Right lobe of liver (tissue), 6 donors: ENCODE data around the gene TWIST2. TPM values are rescaled to one million over a fixed set of nuclear protein-coding genes. Genes with fewer than 3 reads are reported as not detected.

Experiments used
- ATAC-seq, 4 donors: fragments of 200-7000 bp; cut with Tn5 transposase; one replicate each; pipeline ENCODE4 v1.9.1; 2020; ENCODE audit warnings: mild to moderate bottlenecking in 4 of 4, moderate library complexity in 4 of 4
- DNase-seq, 3 donors: peaks; one replicate each; pipeline ENCODE4 v3.0.0-alpha.2; 2020
- H3K27ac ChIP-seq, 3 donors: fragments of 200-600 bp; one replicate each; pipeline ENCODE4 v1.8.0; 2022
- H3K27me3 ChIP-seq, 2 donors: fragments of 200-600 bp; one replicate each; pipeline ENCODE4 v1.8.0; 2022
- H3K36me3 ChIP-seq, 4 donors: fragments of 200-600 bp; sonication (generic) in 1 of 4; one replicate each; pipeline versions ENCODE4 v1.5.1 to v1.8.0; 2017 to 2022; ENCODE audit warnings: control low read depth in 1 of 4
- H3K4me1 ChIP-seq, 4 donors: fragments of 200-600 bp; sonication (generic) in 1 of 4; one replicate each; pipeline versions ENCODE4 v1.5.1 to v1.8.0; 2017 to 2022; ENCODE audit warnings: control low read depth in 1 of 4
- H3K4me3 ChIP-seq, 3 donors: fragments of 200-600 bp; one replicate each; pipeline ENCODE4 v1.8.0; 2022
- H3K9me3 ChIP-seq, 4 donors: fragments of 200-600 bp; sonication (generic) in 1 of 4; one replicate each; pipeline versions ENCODE4 v1.5.1 to v1.8.0; 2017 to 2022; ENCODE audit warnings: control low read depth in 1 of 4
- CTCF ChIP-seq, 4 donors: fragments of 200-600 bp in 3 of 4; fragments of 450-650 bp in 1 of 4; IDR thresholded peaks; one replicate each; pipeline versions ENCODE4 v1.5.1 to v1.8.0; 2016 to 2022; ENCODE audit warnings: antibody characterized with exemption in 4 of 4, mild to moderate bottlenecking in 2 of 4
- POLR2A ChIP-seq: fragments of 450-650 bp; IDR thresholded peaks from one replicate; pipeline ENCODE4 v1.6.1; 2017; ENCODE audit warnings: antibody characterized with exemption, mild to moderate bottlenecking
- WGBS: methylation state at CpG from one replicate; pipeline ENCODE4 v1.1.6; 2018; ENCODE audit warnings: low coverage, low lambda C conversion rate; ENCODE audit not compliant: insufficient coverage; ENCODE audit errors: missing lambda C conversion rate; 5-methylcytosine and 5-hydroxymethylcytosine counted together
- intact Hi-C, 2 donors: fragments of 100-400 bp; cut with DNase I; formaldehyde crosslinking; loops; one replicate each; pipeline versions ENCODE4 v1.11.2 to v1.14.1; 2022
- total RNA-seq, 6 experiments: library from RNA; depleted of rRNA in 2 of 6; stranded (reverse); fragments of >200 nt in 2 of 6; fragmentation: NEBNext Ultra II Directional in 3 of 6; extraction: Animal tissue kit (Norgen Biotek cat#: 25700) in 3 of 6; gene quantifications; one replicate each; pipeline versions ENCODE4 v1.1.0 to v1.2.4, GENCODE V29; 2016 to 2023
- donor health status: DM: no; HTN: yes; CAD: no.
- donor health status: DM: no; HTN: no; CAD: no.
- donor health status: DM: no; HTN: no; CAD: no.
- donor health status: DM: no; HTN: yes; CAD: no.
- donor health status: DM: no; HTN: yes; CAD: no.

Gene TWIST2
- total RNA-seq, 6 experiments from 2014 or later, result 0.15 to 0.56 (median 0.18) TPM; not detected in 3

GRCh38 chr2:238952261-238952919 lies 104.5 kb downstream of the TWIST2 start:
- WGBS, result 60% methylated on average over 5 of the region's 5 CpGs
- Histone ChIP-seq H3K36me3 (no peaks in the 10 kb centered on the region), H3K4me3 (no peak overlapping the region), H3K27ac (no peak overlapping the region), H3K27me3 (peaks cover 0 to 3% of the 10 kb centered on the region in 2 donors), H3K4me1 (no peaks in the 10 kb centered on the region), H3K9me3 (no peaks in the 10 kb centered on the region)
- no peak for TF ChIP-seq POLR2A
- no peak for TF ChIP-seq CTCF (IDR thresholded peaks at IDR 0.05)
- ATAC-seq, result no peak
- intact Hi-C loops, result no loop called here
- DNase-seq, result no peak

- H3K9me3 ChIP-seq, result no peaks in the 10 kb centered on the region
- ATAC-seq (no peak), DNase-seq (no peak)
- intact Hi-C loops, result no loop called here
- no peaks in the 10 kb centered on the region for H3K4me1 ChIP-seq
- peaks cover 0 to 3% of the 10 kb centered on the region in 2 donors for H3K27me3 ChIP-seq
- WGBS, result 73% methylated on average over 9 of the region's 12 CpGs
- H3K36me3 ChIP-seq, result no peaks in the 10 kb centered on the region
- no peak overlapping the region for H3K4me3 ChIP-seq
- no peak overlapping the region for H3K27ac ChIP-seq
- TF ChIP-seq CTCF (IDR thresholded peaks at IDR 0.05) (no peak), POLR2A (no peak)
Measured at GRCh38 chr2:238954841-238955591, 107.1 kb downstream of the TWIST2 start.

GRCh38 chr2:238955648-238956531 lies 108.0 kb downstream of the TWIST2 start:
- no peaks in the 10 kb centered on the region for H3K9me3 ChIP-seq
- TF ChIP-seq POLR2A (no peak), CTCF (IDR thresholded peaks at IDR 0.05) (no peak)
- H3K27ac ChIP-seq, result no peak overlapping the region
- H3K4me3 ChIP-seq, result no peak overlapping the region
- peaks cover 0 to 3% of the 10 kb centered on the region in 2 donors for H3K27me3 ChIP-seq
- 33% methylated on average over 7 of the region's 10 CpGs for WGBS
- ATAC-seq (no peak), DNase-seq (no peak)
- intact Hi-C loops, result no loop called here
- no peaks in the 10 kb centered on the region for H3K4me1 ChIP-seq
- no peaks in the 10 kb centered on the region for H3K36me3 ChIP-seq

- Histone ChIP-seq H3K4me1 (no peaks in the 10 kb centered on the region), H3K4me3 (no peak overlapping the region), H3K36me3 (no peaks in the 10 kb centered on the region), H3K27ac (no peak overlapping the region), H3K27me3 (peaks cover 0 to 3% of the 10 kb centered on the region in 2 donors), H3K9me3 (no peaks in the 10 kb centered on the region)
- DNase-seq (no peak), ATAC-seq (no peak)
- WGBS, result 49% methylated on average over 3 of the region's 3 CpGs
- intact Hi-C loops, result no loop called here
- TF ChIP-seq POLR2A, result no peak
- TF ChIP-seq CTCF (IDR thresholded peaks at IDR 0.05), result no peak
Measured at GRCh38 chr2:238956676-238957075, 108.8 kb downstream of the TWIST2 start.
